Mononuclear cell (primary cell): ENCODE data around the gene SCPEP1. TPM values are rescaled to one million over a fixed set of nuclear protein-coding genes. Genes with fewer than 3 reads are reported as not detected.

ENCODE experiments used
- total RNA-seq: library from RNA; depleted of rRNA; stranded (reverse); fragments of >200 nt; gene quantifications from one replicate; pipeline ENCODE4 v1.2.3, GENCODE V29; 2012

SCPEP1 gene
- total RNA-seq, 1 donor: 106 TPM

Other genes with a start within 250 kb of the SCPEP1 start
- 1.5 TPM for gene C17orf67, start 144.2 kb upstream of the SCPEP1 start, total RNA-seq
- gene DGKE, start 144.0 kb upstream of the SCPEP1 start, total RNA-seq: 19.4 TPM
- 33.4 TPM for gene TRIM25, start 64.1 kb upstream of the SCPEP1 start, total RNA-seq
- gene COIL, start 17.1 kb upstream of the SCPEP1 start, total RNA-seq: 26.6 TPM
- 6.9 TPM for gene AKAP1, start 107.1 kb downstream of the SCPEP1 start, total RNA-seq